ENCODE data around the gene KCNJ3. TPM values are rescaled to one million over a fixed set of nuclear protein-coding genes. Genes with fewer than 3 reads are reported as not detected.

KCNJ3 gene
- total RNA-seq, 1 experiment from 2014 or later: 0.31 TPM

GRCh38 chr2:154814856-154815255, 116.4 kb downstream of the KCNJ3 start:
- no peaks in the 10 kb centered on the region for H3K27me3 Mint-ChIP-seq (ENCODE audit: low read depth)
- H3K36me3 Mint-ChIP-seq: no peaks in the 10 kb centered on the region
- H3K9me3 Mint-ChIP-seq: no peaks in the 10 kb centered on the region
- no peak overlapping the region for H3K27ac Mint-ChIP-seq
- DNase-seq (ENCODE audit: low spot score) (no peak), ATAC-seq (no peak)
- POLR2A ChIA-PET: no interaction called here
- no peaks in the 10 kb centered on the region for H3K4me1 Mint-ChIP-seq
- TF ChIP-seq E2F5 (CRISPR knock-in tag; IDR thresholded peaks at IDR 0.05) (no peak), ZNF396 (CRISPR knock-in tag; IDR thresholded peaks at IDR 0.05; ENCODE audit: borderline replicate concordance) (no peak), FOXP4 (CRISPR knock-in tag; IDR thresholded peaks at IDR 0.05) (no peak), IRF2 (CRISPR knock-in tag; IDR thresholded peaks at IDR 0.05; ENCODE audit: borderline replicate concordance, low read depth) (no peak), AFF4 (CRISPR knock-in tag; IDR thresholded peaks at IDR 0.05; ENCODE audit: borderline replicate concordance) (no peak), FOXJ3 (CRISPR knock-in tag; IDR thresholded peaks at IDR 0.05; ENCODE audit: borderline replicate concordance) (no peak), ZSCAN18 (CRISPR knock-in tag; IDR thresholded peaks at IDR 0.05) (no peak), ZNF416 (CRISPR knock-in tag; IDR thresholded peaks at IDR 0.05) (no peak), RORB (CRISPR knock-in tag; IDR thresholded peaks at IDR 0.05) (no peak), ESRRA (CRISPR knock-in tag; IDR thresholded peaks at IDR 0.05; ENCODE audit: borderline replicate concordance) (no peak), MYBL2 (CRISPR knock-in tag; IDR thresholded peaks at IDR 0.05) (no peak), HMGA2 (CRISPR knock-in tag; IDR thresholded peaks at IDR 0.05) (no peak), AR (CRISPR knock-in tag; IDR thresholded peaks at IDR 0.05) (no peak), NFE2L1 (CRISPR knock-in tag; IDR thresholded peaks at IDR 0.05) (no peak)
- CTCF ChIA-PET: interaction anchor here (0.5 kb wide), 1 partner anchor 11 kb away, joined by 3 read pairs; no protein-coding TSS in a partner anchor
- H3K4me3 Mint-ChIP-seq: no peak overlapping the region

- no peaks in the 10 kb centered on the region for H3K9me3 Mint-ChIP-seq
- DNase-seq (ENCODE audit: low spot score) (no peak), ATAC-seq (no peak)
- H3K36me3 Mint-ChIP-seq: no peaks in the 10 kb centered on the region
- H3K27me3 Mint-ChIP-seq (ENCODE audit: low read depth): no peaks in the 10 kb centered on the region
- H3K27ac Mint-ChIP-seq: no peak overlapping the region
- TF ChIP-seq ZNF219 (CRISPR knock-in tag; IDR thresholded peaks at IDR 0.05; ENCODE audit: borderline replicate concordance) (no peak), RELA (CRISPR knock-in tag; IDR thresholded peaks at IDR 0.05; ENCODE audit: borderline replicate concordance) (no peak), EMX1 (CRISPR knock-in tag; IDR thresholded peaks at IDR 0.05) (no peak), GRHL2 (CRISPR knock-in tag; IDR thresholded peaks at IDR 0.05; ENCODE audit: insufficient replicate concordance, severe bottlenecking) (no peak), SMAD4 (CRISPR knock-in tag; IDR thresholded peaks at IDR 0.05) (no peak), USF2 (CRISPR knock-in tag; IDR thresholded peaks at IDR 0.05) (no peak), CTCF (IDR thresholded peaks at IDR 0.05) (no peak), MXD4 (CRISPR knock-in tag; IDR thresholded peaks at IDR 0.05; ENCODE audit: borderline replicate concordance) (no peak), CREB1 (CRISPR knock-in tag; IDR thresholded peaks at IDR 0.05) (no peak)
- peaks cover 3% of the 10 kb centered on the region; the same call in 1 of the 2 replicates for H3K4me1 Mint-ChIP-seq
- CTCF ChIA-PET: no interaction called here
- POLR2A ChIA-PET: no interaction called here
- no peak overlapping the region for H3K4me3 Mint-ChIP-seq
Observed at GRCh38 chr2:154825358-154825757, 126.9 kb downstream of the KCNJ3 start.

Measured in WTC11 (cell line).